Measurements from ENCODE around the gene KIR3DL3. TPM values are rescaled to one million over a fixed set of nuclear protein-coding genes. Genes with fewer than 3 reads are reported as not detected.

KIR3DL3 gene
- total and polyA plus RNA-seq, 9 of the 15 experiments (the other 6 are each of a cell fraction or from before 2014, with no cell fraction given): 0.11 TPM; not detected in 8

DNA sequence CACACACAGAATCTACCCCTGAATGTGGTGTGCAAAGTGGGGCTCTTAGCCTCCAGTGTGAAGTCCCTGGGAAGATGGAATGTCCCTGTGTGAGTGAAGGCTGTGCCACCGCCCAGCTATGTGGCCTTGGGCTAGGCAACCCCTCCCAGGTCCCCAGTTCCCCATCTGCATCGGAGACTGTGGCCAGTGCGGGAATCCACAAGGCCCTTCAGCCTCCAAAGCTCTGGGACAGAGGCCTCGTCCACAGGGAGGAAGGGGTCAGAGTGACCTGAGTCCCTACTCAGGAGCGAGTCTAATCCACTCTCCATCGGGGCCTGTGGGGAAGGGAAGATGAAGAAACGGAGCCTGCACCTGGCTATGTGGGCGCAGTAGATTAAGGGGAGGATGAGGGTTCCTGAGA is 19.3 kb upstream of the KIR3DL3 start (continued):
- TF ChIP-seq SFPQ (IDR thresholded peaks at IDR 0.05; ENCODE audit: low read depth, low read length) (no peak), LEF1 (IDR thresholded peaks at IDR 0.05) (no peak), TFE3 (CRISPR knock-in tag; IDR thresholded peaks at IDR 0.05) (no peak), HDAC8 (tag; IDR thresholded peaks at IDR 0.05) (no peak), ZNF766 (CRISPR knock-in tag; conservative IDR thresholded peaks at IDR 0.05) (no peak), SPI1 (IDR thresholded peaks at IDR 0.05; ENCODE audit: borderline replicate concordance, low read depth, low read length) (no peak), ZNF146 (CRISPR knock-in tag; IDR thresholded peaks at IDR 0.05; ENCODE audit: unreplicated experiment) (no peak), ZNF609 (CRISPR knock-in tag; IDR thresholded peaks at IDR 0.05; ENCODE audit: borderline replicate concordance) (no peak)
